ENCODE data around the gene GPHN.

Gene GPHN

DNA sequence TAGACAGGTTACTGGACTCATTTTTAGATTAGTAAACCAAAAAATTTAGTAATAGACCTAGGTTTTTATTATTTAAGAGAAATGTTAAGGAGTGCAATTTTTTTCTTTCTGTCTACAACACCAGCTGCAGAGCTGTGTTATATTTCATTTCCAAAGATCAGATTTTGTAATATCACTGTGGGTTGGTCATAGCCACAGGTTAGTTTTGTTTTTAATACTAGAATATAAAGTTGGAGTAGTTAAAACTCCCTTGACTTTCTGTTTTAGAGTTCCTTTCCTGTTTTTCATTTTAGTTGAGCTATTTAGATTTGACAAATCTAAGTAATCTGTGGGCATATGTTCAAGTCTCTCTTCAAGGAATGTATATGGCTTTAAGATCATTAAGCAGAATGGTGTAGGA is 650.6 kb downstream of the GPHN start:
- no peak for DNase-seq (ENCODE audit: low read depth in 2 of 2)

DNA sequence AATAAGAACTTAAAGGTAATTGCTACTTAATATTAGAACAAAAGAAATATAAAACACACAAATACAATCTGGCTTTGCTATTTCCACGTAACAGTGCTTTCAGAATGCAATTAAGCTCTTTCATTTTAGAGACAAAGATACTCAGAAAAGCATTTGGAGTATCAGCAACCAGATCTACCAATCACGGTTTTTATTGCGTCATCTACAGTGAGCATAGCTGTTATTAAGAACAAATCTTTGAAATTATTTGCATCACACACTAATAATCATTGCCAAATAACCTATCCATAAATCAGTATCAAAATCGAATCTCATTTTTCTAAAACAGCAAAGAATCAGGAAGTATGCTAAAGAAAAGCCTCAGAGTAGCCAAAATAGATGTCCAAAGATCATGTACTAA is 654.4 kb downstream of the GPHN start:
- DNase-seq (ENCODE audit: low read depth in 2 of 2): no peak

GRCh38 chr14:67166450-67166853 is 658.5 kb downstream of the GPHN start:
- peak; percentile 14 to 17 for DNase-seq (ENCODE audit: low read depth in 2 of 2)

DNA sequence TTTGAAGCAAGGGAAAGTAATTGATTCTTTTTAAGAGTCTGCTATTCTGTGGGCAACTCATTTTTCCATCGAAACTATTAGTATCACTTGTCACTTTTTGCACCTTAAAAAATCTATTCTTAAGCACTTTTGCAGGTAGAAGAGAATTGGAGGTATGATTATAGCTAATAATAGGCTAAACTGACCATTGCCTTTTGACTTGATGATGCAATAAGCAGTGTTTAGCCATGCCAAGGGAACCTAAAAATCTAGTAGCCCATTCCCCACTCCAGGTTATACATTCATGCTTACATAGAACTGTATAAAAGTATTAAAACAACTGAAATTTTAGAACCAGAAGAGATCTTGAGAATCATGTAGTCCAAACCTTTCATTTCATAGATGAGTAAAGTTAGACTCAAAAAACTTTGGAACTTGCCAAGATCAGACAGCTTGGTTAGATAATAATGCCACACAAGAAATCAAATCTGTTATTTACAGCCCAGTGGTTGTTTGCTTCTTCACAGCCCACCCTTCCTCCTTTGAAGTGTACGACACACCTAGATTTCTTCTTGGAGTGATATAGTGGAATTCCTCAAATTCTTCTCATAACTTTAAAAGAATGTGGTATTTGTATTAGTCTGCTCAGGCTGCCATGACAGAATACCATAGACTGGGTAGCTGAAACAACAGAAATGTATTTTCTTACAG is 659.6 kb downstream of the GPHN start:
- peak in 1 of 2 experiments; percentile 7 for DNase-seq (ENCODE audit: low read depth in 2 of 2)

- no peak for DNase-seq (ENCODE audit: low read depth in 2 of 2)
Observed at GRCh38 chr14:67168110-67168441, 660.1 kb downstream of the GPHN start.

GRCh38 chr14:67170660-67171059 is 662.7 kb downstream of the GPHN start:
- DNase-seq (ENCODE audit: low read depth in 2 of 2): no peak

- DNase-seq (ENCODE audit: low read depth in 2 of 2): no peak
Observed at GRCh38 chr14:67172056-67172455, 664.1 kb downstream of the GPHN start.

DNA sequence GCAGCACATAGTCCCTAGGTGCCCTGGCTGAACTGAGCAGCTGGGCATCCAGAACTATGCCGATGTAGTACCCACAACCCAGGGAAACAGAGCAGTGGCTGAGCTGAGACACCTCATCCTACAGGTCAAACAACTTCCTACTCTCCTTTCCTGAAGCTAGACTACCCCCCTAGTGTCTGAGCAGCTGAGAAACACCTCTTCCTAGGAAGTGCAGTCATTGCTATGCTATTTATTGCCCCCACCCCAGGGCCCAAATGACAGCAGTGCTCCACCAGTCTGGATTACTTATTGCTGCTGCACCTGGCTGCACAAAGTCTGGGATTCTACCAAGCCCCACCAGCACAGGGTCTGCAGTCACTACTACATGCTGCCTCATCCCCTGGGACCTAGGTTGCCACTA is 664.6 kb downstream of the GPHN start:
- DNase-seq (ENCODE audit: low read depth in 2 of 2): no peak

- no peak for DNase-seq (ENCODE audit: low read depth in 2 of 2)
Observed at GRCh38 chr14:67173719-67174118, 665.8 kb downstream of the GPHN start.

DNA sequence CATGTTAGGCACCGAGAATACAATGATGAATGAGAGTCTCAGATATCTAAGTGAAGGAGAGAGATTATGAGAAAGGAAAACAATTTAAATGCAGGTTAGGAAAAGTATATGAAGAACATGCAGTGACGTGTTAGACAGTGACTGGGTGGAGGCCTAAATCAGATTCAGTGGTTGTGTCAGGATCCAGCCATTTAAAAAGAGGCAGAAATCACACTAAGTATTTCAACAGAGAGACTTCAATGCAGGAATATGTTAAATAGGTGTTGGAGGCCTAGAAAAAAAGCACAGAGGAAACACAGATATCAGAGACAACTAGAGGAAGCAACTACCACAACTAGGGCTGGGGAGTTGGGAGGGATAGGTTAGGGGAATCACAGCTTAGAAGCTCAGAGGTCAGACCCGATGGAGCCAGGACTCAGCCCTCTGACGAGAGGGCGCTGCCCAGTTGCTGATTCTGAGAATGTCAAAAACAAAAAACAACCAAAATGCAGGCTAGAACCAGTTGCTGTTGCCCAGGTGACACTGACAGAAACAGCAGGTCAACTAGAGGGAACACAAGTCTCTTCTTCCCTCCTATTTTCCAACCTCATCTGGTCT is 678.3 kb downstream of the GPHN start:
- no peak for DNase-seq (ENCODE audit: low read depth in 2 of 2)

DNA sequence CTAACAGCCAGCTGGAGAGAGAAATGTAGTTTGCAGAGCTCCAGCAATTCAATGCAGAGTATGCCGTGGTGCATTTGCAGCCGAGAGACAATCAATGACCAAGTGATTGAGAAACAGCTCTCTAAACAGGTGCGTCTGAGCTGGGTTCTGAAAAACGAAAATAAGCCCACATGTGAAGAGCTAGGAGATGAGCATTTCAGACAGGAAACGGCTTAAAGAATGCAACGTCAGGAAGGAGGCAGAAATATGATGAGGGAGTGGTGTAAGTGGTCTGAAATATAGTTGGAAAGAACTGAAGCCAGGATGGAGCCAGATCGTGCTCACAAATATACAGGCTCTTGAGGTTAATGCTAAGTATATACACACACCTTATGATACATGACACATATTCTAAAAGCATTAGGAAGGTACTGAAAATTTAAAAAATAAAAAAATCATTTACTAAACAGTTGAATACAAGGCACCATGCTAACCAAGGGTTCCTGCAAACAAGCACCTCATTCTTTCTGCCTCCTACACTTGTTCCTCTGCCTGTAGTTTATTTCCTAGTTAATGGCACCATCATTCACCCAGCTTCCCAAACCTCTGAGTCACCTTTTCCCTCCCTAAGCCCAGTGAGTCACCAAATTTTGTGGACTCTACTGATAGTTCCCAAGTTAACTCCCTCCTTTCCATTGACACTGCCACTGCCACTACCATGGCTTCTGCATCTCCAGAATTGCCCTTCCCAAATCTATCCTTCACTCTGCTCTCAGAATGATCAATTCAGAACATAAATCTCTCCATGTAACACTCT is 679.0 kb downstream of the GPHN start:
- DNase-seq (ENCODE audit: low read depth in 2 of 2): peak; percentile 35 to 40

DNA sequence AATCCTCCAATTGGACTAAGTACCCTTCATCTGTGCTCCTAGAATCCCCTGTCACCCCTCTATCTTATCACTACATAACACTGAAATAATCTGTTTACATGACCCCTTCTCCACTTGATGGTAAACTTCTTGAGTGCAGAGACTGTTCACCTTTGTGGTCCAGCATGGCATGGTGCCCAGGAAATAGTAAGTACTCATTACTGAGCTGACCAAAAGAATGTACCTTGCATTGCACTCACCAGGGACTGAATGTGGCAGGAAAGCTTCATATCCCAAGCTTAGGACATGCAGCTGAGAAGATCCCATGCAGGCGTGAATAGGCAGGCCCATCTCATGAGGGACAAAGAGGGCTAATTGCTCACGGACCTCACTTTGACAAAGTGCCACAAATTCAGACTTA is 679.9 kb downstream of the GPHN start:
- peak; percentile 20 to 23 for DNase-seq (ENCODE audit: low read depth in 2 of 2)

DNA sequence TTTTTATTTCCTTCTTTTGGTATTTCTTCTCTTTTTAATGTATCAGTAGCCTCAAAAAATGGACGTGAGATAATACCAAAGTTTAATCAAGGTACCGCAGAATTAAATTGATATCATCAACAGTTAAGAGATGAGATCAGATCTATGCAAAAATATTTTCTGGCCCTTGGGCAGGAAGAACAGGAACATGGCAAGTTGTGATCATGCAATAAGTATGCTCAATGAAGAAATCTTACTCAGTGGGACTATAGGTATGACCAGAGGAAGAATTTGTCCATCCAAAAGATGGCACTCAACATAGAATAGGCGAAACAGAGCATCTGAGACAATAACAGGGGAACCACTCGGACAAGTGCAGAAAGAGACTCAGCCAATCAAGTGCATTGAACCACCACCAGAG is 680.4 kb downstream of the GPHN start:
- no peak for DNase-seq (ENCODE audit: low read depth in 2 of 2)

DNA sequence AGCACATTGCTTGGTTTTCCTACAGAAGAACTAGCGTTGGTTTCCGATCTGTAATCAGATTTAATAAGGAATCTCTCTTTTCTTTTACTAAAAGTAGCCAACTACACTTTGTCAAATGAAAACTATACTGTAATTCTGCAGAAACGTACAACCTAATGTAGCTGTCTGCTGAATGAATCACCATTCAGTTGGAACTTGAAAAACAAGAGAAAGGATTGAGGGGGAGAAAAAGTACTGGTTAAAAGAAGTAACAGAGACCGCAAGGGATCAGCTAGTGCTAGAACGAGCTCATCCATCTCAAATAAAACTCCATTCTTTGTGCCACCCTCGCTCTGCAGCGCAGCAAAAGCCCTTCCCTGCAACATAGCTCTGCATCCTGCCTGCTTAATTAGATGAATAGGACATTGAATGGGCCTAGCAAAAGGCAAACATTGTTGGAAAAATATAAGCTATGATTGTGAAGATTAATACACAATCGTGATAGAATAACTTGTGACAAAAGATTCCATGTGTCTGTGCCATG is 683.9 kb downstream of the GPHN start:
- DNase-seq (ENCODE audit: low read depth in 2 of 2): no peak

- DNase-seq (ENCODE audit: low read depth in 2 of 2): no peak
Observed at GRCh38 chr14:67192366-67192765, 684.4 kb downstream of the GPHN start.

- DNase-seq (ENCODE audit: low read depth in 2 of 2): no peak
Observed at GRCh38 chr14:67195279-67195678, 687.3 kb downstream of the GPHN start.

- DNase-seq (ENCODE audit: low read depth in 2 of 2): no peak
Observed at GRCh38 chr14:67199016-67199415, 691.1 kb downstream of the GPHN start.

- DNase-seq (ENCODE audit: low read depth in 2 of 2): no peak
Observed at GRCh38 chr14:67207810-67208209, 699.9 kb downstream of the GPHN start.

DNA sequence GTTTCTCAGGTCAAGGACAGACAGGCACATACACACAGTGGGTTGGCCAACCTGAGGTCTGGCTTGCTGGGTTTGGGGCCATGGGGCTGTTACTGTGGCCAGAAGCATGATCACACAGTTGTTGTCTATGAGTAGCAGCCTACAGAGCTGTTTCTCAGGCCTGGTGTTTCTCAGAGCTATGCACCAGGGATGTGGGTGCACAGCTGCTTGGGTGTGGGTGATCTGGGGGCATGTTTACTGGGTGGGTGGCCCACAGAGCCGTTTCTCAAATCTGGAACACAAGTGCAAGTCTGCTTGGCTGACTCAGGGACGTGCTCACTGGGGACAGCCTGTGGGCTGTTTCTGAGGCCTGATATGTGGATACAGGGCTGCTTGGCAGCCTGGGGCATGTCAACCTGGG is 710.2 kb downstream of the GPHN start:
- DNase-seq (ENCODE audit: low read depth in 2 of 2): no peak

DNA sequence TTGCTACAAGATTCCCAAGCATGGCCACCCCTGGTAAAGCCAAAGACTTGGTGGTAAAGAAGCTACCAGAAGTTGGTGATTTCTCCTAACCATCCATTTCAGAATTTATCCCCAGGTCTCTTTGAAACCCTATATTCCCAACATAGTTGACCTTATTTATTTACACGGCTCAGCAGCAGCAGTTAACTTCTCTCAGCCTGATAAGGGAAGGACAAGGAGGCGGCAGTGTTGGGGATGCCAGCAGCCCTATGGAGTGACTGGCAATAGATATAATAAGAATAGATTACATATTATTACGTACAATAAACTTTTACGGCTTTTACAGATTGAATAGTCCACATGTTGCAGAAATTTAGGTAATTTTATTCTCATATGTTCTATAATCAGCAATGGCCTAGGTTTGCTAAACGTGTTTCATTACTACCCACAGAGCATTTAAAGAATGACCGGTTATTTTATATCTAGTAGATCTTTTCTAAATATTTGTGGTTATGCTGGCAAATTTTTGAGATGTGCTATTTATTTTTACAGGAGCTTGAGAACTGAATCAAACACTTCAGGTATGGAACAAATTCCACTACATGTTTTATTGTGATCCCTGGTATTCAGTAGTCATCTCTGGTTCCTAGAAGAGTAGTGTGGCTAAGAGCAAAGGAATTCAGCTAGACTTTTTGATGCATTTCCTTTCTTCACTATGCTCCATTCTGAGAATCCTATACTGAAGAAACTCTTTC is 713.5 kb downstream of the GPHN start:
- DNase-seq (ENCODE audit: low read depth in 2 of 2): peak; percentile 74 to 75

DNA sequence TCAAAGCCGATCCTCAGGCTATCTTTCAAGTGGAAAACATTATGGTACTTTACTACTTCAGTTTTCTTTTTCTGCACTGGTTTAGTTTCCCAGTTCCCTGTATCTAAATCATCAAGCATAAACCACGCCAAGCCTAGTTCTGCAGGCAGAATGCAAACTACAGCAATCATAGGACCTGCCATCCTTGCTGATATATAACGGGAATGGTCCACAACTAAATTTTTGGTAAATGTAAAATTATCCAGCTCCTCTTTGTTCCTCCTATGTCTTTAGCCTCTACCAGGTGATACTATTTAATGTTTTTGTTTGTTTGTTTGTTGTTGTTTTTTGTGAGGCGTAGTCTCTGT is 714.0 kb downstream of the GPHN start:
- DNase-seq (ENCODE audit: low read depth in 2 of 2): no peak

DNA sequence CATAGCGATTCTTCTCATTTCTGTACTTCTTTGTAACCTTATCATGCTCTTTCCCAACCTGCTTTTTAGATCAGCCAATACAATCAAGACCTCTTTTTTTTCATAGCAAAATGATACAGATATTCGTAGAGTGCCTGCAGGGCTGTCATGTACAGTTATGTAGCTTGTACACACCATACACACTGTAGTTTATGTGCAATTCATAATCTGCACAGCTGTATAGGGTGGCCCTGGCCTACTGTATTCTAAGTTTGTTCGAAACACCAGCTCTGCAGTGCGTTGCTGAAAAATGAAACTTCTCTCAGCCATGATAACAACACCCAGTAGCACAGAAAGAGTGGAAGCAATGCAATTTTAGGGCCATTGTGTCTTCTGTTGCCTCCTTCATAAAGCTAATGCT is 717.6 kb downstream of the GPHN start:
- DNase-seq (ENCODE audit: low read depth in 2 of 2): no peak

Measured in fibroblast of skin of left quadriceps (primary cell).